Femur (tissue), 1 donor: Measurements from ENCODE around the gene TRABD.
"Not testable (repeated sequence)": the region's sequence is repeated elsewhere in the genome, so short reads cannot be mapped to it uniquely, and the experiment has no call there.

Experiments used
- DNase-seq: peaks from one replicate; pipeline ENCODE4 v3.0.0-alpha.2; 2017

TRABD gene, protein sequence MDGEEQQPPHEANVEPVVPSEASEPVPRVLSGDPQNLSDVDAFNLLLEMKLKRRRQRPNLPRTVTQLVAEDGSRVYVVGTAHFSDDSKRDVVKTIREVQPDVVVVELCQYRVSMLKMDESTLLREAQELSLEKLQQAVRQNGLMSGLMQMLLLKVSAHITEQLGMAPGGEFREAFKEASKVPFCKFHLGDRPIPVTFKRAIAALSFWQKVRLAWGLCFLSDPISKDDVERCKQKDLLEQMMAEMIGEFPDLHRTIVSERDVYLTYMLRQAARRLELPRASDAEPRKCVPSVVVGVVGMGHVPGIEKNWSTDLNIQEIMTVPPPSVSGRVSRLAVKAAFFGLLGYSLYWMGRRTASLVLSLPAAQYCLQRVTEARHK

GRCh38 chr22:50185375-50186087, at the start of gene TRABD:
TRABD (plus strand) TSS chr22:50185913; CDS start chr22:50193061, 7,148 bp downstream.
- peak; percentile 96 for DNase-seq

- no peak for DNase-seq
Measured at GRCh38 chr22:50136581-50137015, 49.1 kb upstream of the TRABD start.

DNA sequence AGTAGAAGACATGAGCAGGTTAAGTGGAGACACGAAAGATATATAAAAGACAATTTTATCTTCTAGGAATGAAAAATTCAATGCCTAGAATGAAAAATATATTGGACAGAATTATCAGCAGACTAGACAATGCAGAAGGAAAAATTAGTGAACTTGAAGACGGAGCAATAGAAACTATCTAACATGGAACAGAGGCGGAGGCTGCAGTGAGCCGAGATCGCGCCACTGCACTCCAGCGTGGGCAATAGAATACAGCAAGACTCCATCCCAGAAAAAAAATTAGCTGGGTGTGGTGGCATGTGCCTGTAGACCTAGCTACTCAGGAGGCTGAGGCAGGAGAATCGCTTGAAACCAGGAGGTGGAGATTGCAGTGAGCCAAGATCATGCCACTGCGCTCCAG, 48.4 kb upstream of the TRABD start:
- not testable (repeated sequence) for DNase-seq

DNA sequence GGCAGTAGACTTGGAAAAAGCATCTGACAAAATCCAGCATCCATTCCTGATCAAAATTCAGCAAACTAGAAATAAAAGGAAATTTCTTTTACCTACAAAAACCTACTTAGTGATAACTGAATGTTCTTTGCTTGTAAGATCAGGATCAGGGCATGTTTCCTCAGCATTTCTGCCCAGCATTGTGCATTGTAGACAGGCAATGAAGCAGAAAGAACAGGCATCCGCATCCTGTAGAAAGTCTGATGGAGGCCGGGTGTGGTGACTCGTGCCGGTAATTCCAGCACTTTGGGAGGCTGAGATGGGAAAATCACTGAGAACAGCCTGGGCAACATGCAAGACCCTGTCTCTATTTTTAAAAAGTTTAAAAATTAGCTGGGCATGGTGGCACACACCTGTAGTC, 47.7 kb upstream of the TRABD start:
- DNase-seq: no peak

- DNase-seq: no peak
Measured at GRCh38 chr22:50138988-50139387, 46.7 kb upstream of the TRABD start.

DNA sequence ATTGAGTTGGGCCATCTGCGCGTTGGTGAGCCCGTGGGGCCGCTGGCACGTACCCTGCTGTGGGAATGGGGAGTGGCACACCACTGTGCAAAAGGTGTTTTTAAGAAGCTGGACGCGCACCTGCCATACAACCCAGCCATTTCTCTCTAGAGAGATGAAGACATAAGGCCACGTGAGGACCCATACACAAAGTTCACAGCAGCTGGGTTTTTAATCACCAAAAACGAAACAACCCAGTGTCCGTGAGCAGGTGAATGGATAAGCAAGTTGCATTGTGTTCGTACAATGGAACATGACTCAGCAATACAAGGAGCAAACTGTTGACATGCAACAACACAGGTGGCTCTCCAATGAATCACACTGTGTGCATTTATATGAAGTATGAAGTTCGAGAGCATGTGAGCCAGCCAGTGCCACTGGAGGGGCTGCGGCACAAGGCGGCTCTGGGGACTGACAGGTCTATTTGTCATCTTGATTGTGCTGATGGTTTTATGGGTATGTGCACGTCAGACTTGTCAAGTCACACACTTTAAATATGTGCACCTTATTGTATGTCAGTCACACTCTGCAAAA, 45.8 kb upstream of the TRABD start:
- DNase-seq: no peak

DNA sequence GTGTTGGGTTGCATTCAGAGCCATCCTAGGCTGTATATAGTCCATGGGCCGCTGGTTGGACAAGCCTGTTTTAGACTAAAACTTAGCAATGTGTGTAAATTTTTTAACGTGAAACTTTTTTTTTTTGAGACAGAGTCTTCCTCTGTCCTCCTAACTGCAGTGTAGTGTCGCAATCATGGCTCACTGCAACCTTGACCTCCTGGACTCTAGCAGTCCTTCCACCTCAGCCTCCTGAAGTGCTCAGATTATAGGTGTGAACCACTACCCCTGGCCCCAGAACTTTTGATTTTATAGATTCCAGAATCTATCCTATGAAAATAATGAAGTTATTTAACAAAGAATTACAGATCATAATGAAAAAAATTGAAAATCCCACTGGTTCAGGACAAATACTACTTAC, 45.1 kb upstream of the TRABD start:
- DNase-seq: no peak

GRCh38 chr22:50141462-50141861, 44.3 kb upstream of the TRABD start:
- no peak for DNase-seq

- no peak for DNase-seq
Measured at GRCh38 chr22:50141891-50142363, 43.8 kb upstream of the TRABD start.

GRCh38 chr22:50143096-50143495, 42.6 kb upstream of the TRABD start:
- DNase-seq: no peak

GRCh38 chr22:50144005-50144614, 41.6 kb upstream of the TRABD start:
- DNase-seq: no peak

DNA sequence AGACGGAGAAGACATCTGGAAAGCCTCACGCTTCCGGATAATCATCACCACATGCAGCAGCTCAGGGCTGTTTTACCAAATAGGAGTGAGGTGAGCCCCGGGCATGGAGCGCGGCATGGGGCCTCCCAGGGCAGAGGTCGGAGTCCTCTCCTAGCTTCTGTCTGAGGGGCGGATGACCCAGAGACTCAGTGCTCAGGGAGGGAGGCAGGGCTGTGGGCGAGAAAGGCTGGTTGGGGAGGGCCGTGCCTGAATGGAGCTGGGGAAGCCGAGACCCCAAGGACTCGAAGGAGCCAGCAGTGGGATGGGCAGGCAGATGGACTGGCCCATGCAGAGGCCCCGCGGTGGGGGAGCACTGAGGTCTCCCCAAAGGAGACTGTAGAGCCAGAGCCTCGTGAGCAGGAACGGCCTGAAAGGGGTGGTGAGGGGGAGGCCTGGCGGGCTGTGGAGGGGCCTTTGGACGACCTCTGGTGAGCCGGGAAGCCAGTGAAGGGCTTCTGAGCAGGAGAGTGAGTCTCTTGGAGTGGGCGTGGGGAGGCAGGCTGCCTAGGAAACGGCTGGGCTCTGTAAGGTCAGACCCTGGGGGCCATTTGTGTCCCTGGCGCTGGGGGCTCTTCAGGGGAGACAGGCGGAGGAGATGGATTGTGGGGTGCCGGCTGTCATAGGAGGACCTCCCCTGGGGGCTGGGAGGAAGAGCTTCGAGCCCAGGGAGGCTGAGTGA, 39.8 kb upstream of the TRABD start:
- peak; percentile 76 for DNase-seq

GRCh38 chr22:50146439-50147238, 39.1 kb upstream of the TRABD start:
- DNase-seq: peak; percentile 83

DNA sequence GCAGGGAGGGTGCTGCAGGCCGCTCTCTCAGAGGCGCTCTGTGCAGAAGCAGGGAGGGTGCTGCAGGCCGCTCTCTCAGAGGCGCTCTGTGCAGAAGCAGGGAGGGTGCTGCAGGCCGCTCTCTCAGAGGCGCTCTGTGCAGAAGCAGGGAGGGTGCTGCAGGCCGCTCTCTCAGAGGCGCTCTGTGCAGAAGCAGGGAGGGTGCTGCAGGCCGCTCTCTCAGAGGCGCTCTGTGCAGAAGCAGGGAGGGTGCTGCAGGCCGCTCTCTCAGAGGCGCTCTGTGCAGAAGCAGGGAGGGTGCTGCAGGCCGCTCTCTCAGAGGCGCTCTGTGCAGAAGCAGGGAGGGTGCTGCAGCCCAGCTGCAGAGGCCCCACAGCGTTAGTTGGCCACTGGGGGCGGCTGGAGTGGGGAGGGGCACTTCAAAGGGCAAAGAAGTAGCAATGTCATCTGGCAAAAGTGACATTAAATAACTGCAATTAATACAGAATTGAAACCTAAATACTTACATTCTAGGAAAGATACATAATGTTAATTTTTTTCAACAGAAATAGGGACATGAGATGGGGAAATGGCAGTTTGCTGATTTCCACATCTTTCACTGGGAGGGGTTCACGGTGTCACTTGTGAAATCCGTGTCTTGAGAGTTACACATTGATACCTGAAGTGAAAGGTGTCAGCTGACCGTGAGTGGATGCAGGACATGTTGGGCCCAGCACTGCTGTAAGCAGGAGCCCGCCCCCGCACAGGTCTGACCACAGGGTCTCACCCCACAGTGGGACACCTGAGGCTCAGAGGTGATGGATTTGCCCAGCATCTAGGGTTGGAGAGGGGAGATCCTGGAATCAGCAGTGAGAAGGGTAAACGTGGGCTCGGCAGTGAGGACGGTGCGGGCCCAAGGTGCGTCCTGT, 38.2 kb upstream of the TRABD start:
- not testable (repeated sequence) for DNase-seq

GRCh38 chr22:50148166-50148500, 37.6 kb upstream of the TRABD start:
- DNase-seq: no peak

DNA sequence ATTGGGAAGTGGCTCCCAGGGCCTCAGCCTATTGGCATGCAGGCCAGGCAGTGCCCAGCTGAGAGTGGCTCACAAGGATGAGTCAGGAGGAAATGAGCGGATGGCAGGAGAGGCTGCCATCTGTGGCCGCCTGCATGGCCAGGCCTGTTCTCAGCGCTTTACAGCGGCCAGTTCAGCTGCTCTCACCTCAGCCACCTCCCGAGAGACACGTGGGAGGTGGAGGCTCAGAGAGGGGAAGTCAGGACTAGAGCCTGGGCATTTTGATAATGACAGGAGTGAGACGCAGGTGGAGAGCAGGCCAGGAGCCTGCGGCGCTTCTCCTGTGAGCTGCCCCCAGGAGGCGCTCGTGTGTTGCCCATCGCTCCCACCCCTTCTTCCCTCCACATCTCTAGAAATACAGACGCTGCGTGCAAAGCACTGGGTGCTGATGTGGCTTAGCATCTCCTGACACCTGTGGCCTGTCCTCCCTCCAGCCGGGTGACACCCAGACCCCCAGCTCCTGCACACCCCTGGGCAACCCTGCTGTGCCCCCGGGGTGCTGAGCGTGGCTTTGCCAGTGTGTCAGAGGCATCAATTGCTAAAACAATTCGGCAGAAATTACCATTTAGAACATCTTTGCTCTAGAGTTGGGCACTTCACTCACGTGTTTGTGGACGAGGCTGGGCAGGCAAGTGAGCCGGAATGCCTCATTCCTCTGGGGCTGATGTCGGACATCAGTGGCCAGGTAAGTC, 36.6 kb upstream of the TRABD start:
- peak; percentile 54 for DNase-seq

- DNase-seq: no peak
Measured at GRCh38 chr22:50150161-50151129, 35.3 kb upstream of the TRABD start.
